OCI-LY1 (cell line): Measurements from ENCODE around the gene COL23A1.

ENCODE experiments used
- EZH2 ChIP-seq: fragments of 200-600 bp; sonication (generic), shearing (Covaris generic); IDR thresholded peaks from 2 replicates; pipeline ENCODE4 v1.8.0; 2017; ENCODE audit warnings: borderline replicate concordance, mixed run types, mild to moderate bottlenecking, antibody characterized with exemption, low read length, moderate library complexity, mixed read lengths
- TF ChIP-seq, protein P1 (sequence below): fragments of 200-600 bp; sonication (generic), shearing (Covaris generic); IDR thresholded peaks from 2 replicates; pipeline ENCODE4 v1.5.1; 2017; ENCODE audit warnings: mild to moderate bottlenecking, antibody characterized with exemption, low read length, moderate library complexity, mixed read lengths

DNA sequence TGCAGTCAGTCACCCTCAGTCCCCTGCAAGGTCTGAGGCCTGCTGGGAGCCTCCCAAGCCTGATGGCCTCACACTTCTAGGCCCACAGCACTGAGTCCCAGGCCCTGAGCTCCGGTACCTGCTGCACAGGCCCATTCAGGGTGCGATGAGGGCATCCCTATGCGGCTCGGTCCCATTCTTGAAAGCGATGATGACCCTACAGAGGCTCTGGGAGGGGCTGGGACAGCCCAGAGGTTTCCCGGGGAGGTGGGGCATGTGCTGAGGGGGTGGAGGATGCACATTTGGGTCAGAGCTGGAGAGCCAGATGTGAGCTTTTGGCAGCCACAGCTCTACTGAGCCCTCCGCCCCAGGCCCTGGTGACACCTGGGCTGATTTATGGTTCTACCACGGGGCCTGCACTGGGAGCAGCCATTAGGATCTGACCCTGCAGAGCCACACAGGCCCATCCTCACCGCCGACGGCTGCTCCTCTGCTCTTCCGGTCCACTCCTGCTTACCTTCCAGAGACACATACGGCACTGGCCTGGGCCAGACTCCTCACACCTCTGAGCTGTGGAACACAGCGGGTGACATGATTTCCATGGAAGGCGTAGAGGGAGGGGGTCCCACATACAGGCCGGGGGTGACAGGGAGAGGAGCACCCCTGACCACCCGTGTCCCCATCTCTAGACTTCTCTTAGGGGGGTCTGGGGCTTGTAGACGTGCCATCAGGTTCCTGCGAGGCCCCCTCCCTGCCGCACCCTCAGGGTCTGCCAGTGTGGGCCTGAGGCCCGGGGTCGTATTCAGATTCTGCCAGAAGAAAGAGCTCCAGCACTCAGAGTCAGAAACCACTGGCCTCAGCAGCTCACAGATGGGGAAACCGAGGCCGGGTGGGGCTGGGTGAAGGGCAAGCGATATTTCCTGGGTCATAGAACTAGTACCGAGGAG, 53.4 kb downstream of the COL23A1 start:
- TF ChIP-seq, protein P1, sequence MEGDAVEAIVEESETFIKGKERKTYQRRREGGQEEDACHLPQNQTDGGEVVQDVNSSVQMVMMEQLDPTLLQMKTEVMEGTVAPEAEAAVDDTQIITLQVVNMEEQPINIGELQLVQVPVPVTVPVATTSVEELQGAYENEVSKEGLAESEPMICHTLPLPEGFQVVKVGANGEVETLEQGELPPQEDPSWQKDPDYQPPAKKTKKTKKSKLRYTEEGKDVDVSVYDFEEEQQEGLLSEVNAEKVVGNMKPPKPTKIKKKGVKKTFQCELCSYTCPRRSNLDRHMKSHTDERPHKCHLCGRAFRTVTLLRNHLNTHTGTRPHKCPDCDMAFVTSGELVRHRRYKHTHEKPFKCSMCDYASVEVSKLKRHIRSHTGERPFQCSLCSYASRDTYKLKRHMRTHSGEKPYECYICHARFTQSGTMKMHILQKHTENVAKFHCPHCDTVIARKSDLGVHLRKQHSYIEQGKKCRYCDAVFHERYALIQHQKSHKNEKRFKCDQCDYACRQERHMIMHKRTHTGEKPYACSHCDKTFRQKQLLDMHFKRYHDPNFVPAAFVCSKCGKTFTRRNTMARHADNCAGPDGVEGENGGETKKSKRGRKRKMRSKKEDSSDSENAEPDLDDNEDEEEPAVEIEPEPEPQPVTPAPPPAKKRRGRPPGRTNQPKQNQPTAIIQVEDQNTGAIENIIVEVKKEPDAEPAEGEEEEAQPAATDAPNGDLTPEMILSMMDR: no peak
- no peak for TF ChIP-seq EZH2
